GM12878 (cell line): ENCODE data around the gene NFATC2. TPM values are rescaled to one million over a fixed set of nuclear protein-coding genes. Genes with fewer than 3 reads are reported as not detected.

Source experiments
- CREB1 ChIP-seq: IDR thresholded peaks from 2 replicates; pipeline ENCODE4 v1.6.1; 2012; ENCODE audit warnings: low read depth, mild to moderate bottlenecking, inconsistent platforms
- MTA2 ChIP-seq: fragments of 450-650 bp; IDR thresholded peaks from 2 replicates; pipeline ENCODE4 v1.6.1; 2016; ENCODE audit warnings: low read depth, mild to moderate bottlenecking, moderate library complexity
- MYB ChIP-seq: fragments of 150-350 bp; IDR thresholded peaks from 2 replicates; pipeline ENCODE4 v1.6.1; 2014; ENCODE audit warnings: mild to moderate bottlenecking, low read depth, low read length, borderline replicate concordance
- NFYA ChIP-seq: IDR thresholded peaks from 2 replicates; pipeline ENCODE4 v1.6.1; 2011; ENCODE audit warnings: low read depth, mild to moderate bottlenecking, low read length, improper control_type of control experiment, borderline replicate concordance
- PML ChIP-seq: IDR thresholded peaks from 2 replicates; pipeline ENCODE4 v1.6.1; 2012; ENCODE audit warnings: low read length, inconsistent platforms
- RAD51 ChIP-seq: fragments of 450-650 bp; IDR thresholded peaks from 2 replicates; pipeline ENCODE4 v1.6.1; 2016; ENCODE audit warnings: moderate library complexity, mild to moderate bottlenecking, inconsistent platforms
- RBBP5 ChIP-seq: fragments of 200-600 bp; sonication (generic); conservative IDR thresholded peaks from 2 replicates; pipeline ENCODE4 v1.6.1; 2016
- RFX5 ChIP-seq: IDR thresholded peaks from 2 replicates; pipeline ENCODE4 v1.6.1; 2011; ENCODE audit warnings: low read depth, low read length, improper control_type of control experiment
- YY1 ChIP-seq: IDR thresholded peaks from 2 replicates; pipeline ENCODE4 v1.6.1; 2011; ENCODE audit warnings: low read depth, mild to moderate bottlenecking, low read length
- polyA plus RNA-seq, 11 experiments: library from polyadenylated mRNA; depleted of rRNA in 4 of 11; unstranded in 6 of 11; stranded (reverse) in 5 of 11; fragments of >200 nt; fragmentation: Nextera tagmentation in 4 of 11; fragmentation: Illumina TruSeq in 1 of 11; extraction: Ambion mirVana in 4 of 11; extraction: Trizol in 1 of 11; gene quantifications; 1 replicate in 1 of 11; 2 replicates in 10 of 11; pipeline versions ENCODE4 v1.2.1 to v1.2.3, GENCODE V29; 2011 to 2016; ENCODE audit warnings: inconsistent platforms in 2 of 11, missing spikeins in 2 of 11, low read depth in 1 of 11
- total RNA-seq, 4 experiments: library from RNA; depleted of rRNA in 3 of 4; stranded (reverse); fragments of >200 nt in 3 of 4; fragmentation: Illumina TruSeq in 1 of 4; extraction: Trizol in 1 of 4; gene quantifications; 2 replicates each; pipeline versions ENCODE4 v1.2.1 to v1.2.3, GENCODE V29; 2013 to 2021
- TF ChIP-seq, protein P1 (sequence below): fragments of 450-650 bp; IDR thresholded peaks from 2 replicates; pipeline ENCODE4 v1.6.1; 2014; ENCODE audit warnings: mild to moderate bottlenecking
- TF ChIP-seq, protein P2 (sequence below): IDR thresholded peaks from 2 replicates; pipeline ENCODE4 v1.6.1; 2011; ENCODE audit warnings: borderline replicate concordance, low read depth, mild to moderate bottlenecking, moderate library complexity, low read length; ENCODE audit not compliant: insufficient read depth, poor library complexity, severe bottlenecking
- TF ChIP-seq, protein P3 (sequence below): fragments of 450-650 bp; IDR thresholded peaks from 2 replicates; pipeline ENCODE4 v1.6.1; 2017; ENCODE audit warnings: low read depth, mild to moderate bottlenecking, moderate library complexity
- TF ChIP-seq, protein P4 (sequence below): IDR thresholded peaks from 2 replicates; pipeline ENCODE4 v1.6.1; 2012; ENCODE audit warnings: low read length, inconsistent platforms

The NFATC2 gene
- total and polyA plus RNA-seq, 10 of the 15 experiments (the other 5 are each of a cell fraction or from before 2014, with no cell fraction given): 3.3 to 20.0 (median 7.3) TPM

DNA sequence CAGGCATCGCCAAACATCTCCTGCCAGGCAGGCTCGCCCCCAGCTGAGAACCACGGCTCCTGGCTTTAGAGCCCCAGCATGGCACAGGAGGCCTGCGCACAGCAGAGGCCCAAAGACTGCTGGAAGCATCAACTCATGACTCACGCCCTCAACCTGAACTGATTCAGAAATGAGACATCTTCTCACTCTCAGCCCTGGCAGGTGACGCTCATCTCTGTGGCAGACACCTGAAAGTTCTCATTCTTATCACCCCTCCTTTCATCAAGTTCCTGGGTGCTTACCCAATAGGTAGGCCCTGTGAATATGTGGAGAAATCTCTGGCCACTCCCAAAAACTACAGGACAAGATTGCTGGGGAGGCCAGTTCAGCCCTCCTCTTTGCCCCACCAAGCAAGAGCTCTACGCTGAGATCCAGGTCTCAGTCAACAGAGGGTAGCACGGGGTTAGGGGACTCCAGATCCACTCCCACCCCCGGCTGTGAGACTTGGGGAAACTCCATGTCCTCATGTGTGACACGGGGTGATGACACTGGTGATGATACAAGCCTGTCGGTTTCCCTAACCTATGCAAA, 11.3 kb downstream of the NFATC2 start (continued):
- TF ChIP-seq, protein P1, sequence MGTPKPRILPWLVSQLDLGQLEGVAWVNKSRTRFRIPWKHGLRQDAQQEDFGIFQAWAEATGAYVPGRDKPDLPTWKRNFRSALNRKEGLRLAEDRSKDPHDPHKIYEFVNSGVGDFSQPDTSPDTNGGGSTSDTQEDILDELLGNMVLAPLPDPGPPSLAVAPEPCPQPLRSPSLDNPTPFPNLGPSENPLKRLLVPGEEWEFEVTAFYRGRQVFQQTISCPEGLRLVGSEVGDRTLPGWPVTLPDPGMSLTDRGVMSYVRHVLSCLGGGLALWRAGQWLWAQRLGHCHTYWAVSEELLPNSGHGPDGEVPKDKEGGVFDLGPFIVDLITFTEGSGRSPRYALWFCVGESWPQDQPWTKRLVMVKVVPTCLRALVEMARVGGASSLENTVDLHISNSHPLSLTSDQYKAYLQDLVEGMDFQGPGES: no peak
- TF ChIP-seq NFYA (no peak), PML (no peak), RBBP5 (no peak), RAD51 (no peak), RFX5 (no peak), YY1 (no peak), MYB (no peak), MTA2 (0 out of 2 replicates have a peak, but pooled peaks have one; percentile 10), CREB1 (peak; percentile 26; the same call in 1 of the 2 replicates)
- TF ChIP-seq, protein P2, sequence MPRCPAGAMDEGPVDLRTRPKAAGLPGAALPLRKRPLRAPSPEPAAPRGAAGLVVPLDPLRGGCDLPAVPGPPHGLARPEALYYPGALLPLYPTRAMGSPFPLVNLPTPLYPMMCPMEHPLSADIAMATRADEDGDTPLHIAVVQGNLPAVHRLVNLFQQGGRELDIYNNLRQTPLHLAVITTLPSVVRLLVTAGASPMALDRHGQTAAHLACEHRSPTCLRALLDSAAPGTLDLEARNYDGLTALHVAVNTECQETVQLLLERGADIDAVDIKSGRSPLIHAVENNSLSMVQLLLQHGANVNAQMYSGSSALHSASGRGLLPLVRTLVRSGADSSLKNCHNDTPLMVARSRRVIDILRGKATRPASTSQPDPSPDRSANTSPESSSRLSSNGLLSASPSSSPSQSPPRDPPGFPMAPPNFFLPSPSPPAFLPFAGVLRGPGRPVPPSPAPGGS: no peak
- TF ChIP-seq, protein P3, sequence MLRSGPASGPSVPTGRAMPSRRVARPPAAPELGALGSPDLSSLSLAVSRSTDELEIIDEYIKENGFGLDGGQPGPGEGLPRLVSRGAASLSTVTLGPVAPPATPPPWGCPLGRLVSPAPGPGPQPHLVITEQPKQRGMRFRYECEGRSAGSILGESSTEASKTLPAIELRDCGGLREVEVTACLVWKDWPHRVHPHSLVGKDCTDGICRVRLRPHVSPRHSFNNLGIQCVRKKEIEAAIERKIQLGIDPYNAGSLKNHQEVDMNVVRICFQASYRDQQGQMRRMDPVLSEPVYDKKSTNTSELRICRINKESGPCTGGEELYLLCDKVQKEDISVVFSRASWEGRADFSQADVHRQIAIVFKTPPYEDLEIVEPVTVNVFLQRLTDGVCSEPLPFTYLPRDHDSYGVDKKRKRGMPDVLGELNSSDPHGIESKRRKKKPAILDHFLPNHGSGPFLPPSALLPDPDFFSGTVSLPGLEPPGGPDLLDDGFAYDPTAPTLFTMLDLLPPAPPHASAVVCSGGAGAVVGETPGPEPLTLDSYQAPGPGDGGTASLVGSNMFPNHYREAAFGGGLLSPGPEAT: peak; percentile 58
- TF ChIP-seq, protein P4, sequence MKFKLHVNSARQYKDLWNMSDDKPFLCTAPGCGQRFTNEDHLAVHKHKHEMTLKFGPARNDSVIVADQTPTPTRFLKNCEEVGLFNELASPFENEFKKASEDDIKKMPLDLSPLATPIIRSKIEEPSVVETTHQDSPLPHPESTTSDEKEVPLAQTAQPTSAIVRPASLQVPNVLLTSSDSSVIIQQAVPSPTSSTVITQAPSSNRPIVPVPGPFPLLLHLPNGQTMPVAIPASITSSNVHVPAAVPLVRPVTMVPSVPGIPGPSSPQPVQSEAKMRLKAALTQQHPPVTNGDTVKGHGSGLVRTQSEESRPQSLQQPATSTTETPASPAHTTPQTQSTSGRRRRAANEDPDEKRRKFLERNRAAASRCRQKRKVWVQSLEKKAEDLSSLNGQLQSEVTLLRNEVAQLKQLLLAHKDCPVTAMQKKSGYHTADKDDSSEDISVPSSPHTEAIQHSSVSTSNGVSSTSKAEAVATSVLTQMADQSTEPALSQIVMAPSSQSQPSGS: no peak
